GM19372 (cell line): ENCODE measurements around the gene SAAL1.
A peak's percentile ranks its signal among the peaks of the same experiment; 100 is the strongest.
"Not testable (repeated sequence)": the region's sequence is repeated elsewhere in the genome, so short reads cannot be mapped to it uniquely, and the experiment has no call there.

Source experiments
- ATAC-seq: cut with Tn5 transposase; IDR thresholded peaks from one replicate; pipeline ENCODE4 v1.9.1; 2021; ENCODE audit warnings: mild to moderate bottlenecking, low read depth, moderate library complexity; ENCODE audit not compliant: unreplicated experiment

SAAL1 gene

GRCh38 chr11:18105802-18106574, at the start of gene SAAL1:
Gene SAAL1 (minus strand): TSS chr11:18106082. CDS start chr11:18106041, 41 bp downstream.
- ATAC-seq = peak; percentile 95

GRCh38 chr11:18151581-18151980, 45.7 kb upstream of the SAAL1 start:
- no peak for ATAC-seq

GRCh38 chr11:18145837-18146236, 40.0 kb upstream of the SAAL1 start:
- no peak for ATAC-seq

- no peak for ATAC-seq
Measured at GRCh38 chr11:18145025-18145424, 39.1 kb upstream of the SAAL1 start.

GRCh38 chr11:18144243-18144642, 38.4 kb upstream of the SAAL1 start:
- no peak for ATAC-seq

- no peak for ATAC-seq
Measured at GRCh38 chr11:18140145-18140544, 34.3 kb upstream of the SAAL1 start.

GRCh38 chr11:18137186-18137800, 31.4 kb upstream of the SAAL1 start:
- no peak for ATAC-seq

- no peak for ATAC-seq
Measured at GRCh38 chr11:18135308-18135707, 29.4 kb upstream of the SAAL1 start.

- ATAC-seq = no peak
Measured at GRCh38 chr11:18132341-18132740, 26.5 kb upstream of the SAAL1 start, which contains the start of gene MRGPRX3. Gene MRGPRX3 (plus strand): TSS chr11:18132571. CDS start chr11:18137203, 4,632 bp downstream.

- not testable (repeated sequence) for ATAC-seq
Measured at GRCh38 chr11:18131115-18131514, 25.2 kb upstream of the SAAL1 start.

GRCh38 chr11:18121331-18121828, 15.5 kb upstream of the SAAL1 start:
- not testable (repeated sequence) for ATAC-seq

GRCh38 chr11:18115360-18116127, 9.7 kb upstream of the SAAL1 start:
- peak; percentile 86 for ATAC-seq

- no peak for ATAC-seq
Measured at GRCh38 chr11:18111005-18111404, 5.1 kb upstream of the SAAL1 start.

- no peak for ATAC-seq
Measured at GRCh38 chr11:18108254-18108653, 2.4 kb upstream of the SAAL1 start.

- no peak for ATAC-seq
Measured at GRCh38 chr11:18106688-18107087, 806 bp upstream of the SAAL1 start.

- peak; percentile 13 for ATAC-seq
Measured at GRCh38 chr11:18105086-18105801, 638 bp downstream of the SAAL1 start.

- no peak for ATAC-seq
Measured at GRCh38 chr11:18100926-18101656, 4.8 kb downstream of the SAAL1 start.

GRCh38 chr11:18093959-18094358, 11.9 kb downstream of the SAAL1 start:
- ATAC-seq = no peak

GRCh38 chr11:18091731-18092130, 14.2 kb downstream of the SAAL1 start:
- ATAC-seq = no peak

GRCh38 chr11:18088966-18089365, 16.9 kb downstream of the SAAL1 start:
- ATAC-seq = no peak
